ENCODE data around the gene PLCD3. TPM values are rescaled to one million over a fixed set of nuclear protein-coding genes. Genes with fewer than 3 reads are reported as not detected.

The PLCD3 gene, protein sequence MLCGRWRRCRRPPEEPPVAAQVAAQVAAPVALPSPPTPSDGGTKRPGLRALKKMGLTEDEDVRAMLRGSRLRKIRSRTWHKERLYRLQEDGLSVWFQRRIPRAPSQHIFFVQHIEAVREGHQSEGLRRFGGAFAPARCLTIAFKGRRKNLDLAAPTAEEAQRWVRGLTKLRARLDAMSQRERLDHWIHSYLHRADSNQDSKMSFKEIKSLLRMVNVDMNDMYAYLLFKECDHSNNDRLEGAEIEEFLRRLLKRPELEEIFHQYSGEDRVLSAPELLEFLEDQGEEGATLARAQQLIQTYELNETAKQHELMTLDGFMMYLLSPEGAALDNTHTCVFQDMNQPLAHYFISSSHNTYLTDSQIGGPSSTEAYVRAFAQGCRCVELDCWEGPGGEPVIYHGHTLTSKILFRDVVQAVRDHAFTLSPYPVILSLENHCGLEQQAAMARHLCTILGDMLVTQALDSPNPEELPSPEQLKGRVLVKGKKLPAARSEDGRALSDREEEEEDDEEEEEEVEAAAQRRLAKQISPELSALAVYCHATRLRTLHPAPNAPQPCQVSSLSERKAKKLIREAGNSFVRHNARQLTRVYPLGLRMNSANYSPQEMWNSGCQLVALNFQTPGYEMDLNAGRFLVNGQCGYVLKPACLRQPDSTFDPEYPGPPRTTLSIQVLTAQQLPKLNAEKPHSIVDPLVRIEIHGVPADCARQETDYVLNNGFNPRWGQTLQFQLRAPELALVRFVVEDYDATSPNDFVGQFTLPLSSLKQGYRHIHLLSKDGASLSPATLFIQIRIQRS
- 13.7 TPM for polyA plus RNA-seq
- long read RNA-seq, donor 1, full-length matches to known transcripts: 1 of 16 reads
- long read RNA-seq, donor 1, partial matches to known transcripts: 10 of 16 reads
- long read RNA-seq, donor 1, other reads (novel, unspliced or antisense): 5 of 16 reads
- long read RNA-seq, donor 2: 0 reads
- long read RNA-seq, donor 3: 0 reads
- long read RNA-seq, donor 4: 0 reads
- long read RNA-seq, donor 5, full-length matches to known transcripts: 2 of 2 reads
- long read RNA-seq, donor 5, partial matches to known transcripts: 0 of 2 reads
- long read RNA-seq, donor 5, other reads (novel, unspliced or antisense): 0 of 2 reads
- long read RNA-seq, donor 6: 0 reads
- long read RNA-seq, donor 7, full-length matches to known transcripts: 1 of 1 reads
- long read RNA-seq, donor 7, partial matches to known transcripts: 0 of 1 reads
- long read RNA-seq, donor 7, other reads (novel, unspliced or antisense): 0 of 1 reads
- long read RNA-seq, donor 8, full-length matches to known transcripts: 1 of 1 reads
- long read RNA-seq, donor 8, partial matches to known transcripts: 0 of 1 reads
- long read RNA-seq, donor 8, other reads (novel, unspliced or antisense): 0 of 1 reads
- long read RNA-seq, donor 9: 0 reads
- long read RNA-seq, donor 10: 0 reads
- long read RNA-seq, donor 11: 0 reads

DNA sequence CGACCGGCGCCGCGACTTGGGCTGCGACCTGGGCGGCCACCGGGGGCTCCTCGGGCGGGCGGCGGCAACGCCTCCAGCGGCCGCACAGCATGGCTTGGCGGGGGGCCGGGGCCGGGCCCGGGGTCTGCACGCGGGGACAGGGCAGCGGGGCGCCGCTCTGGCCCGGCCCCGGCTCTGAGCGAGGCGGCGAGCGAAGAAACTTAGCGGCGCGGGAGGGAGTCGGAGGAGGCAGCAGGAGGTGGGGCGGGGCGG lies at the start of gene PLCD3:
PLCD3 (minus strand) TSS at position 196 of the 252 bp plus-strand sequence; CDS start at position 91, 105 bp downstream.
- Histone ChIP-seq H3K4me3 (ENCODE audit: low read length) (peak within 1 kb of the TSS; percentile 93), H3K4me1 (ENCODE audit: control insufficient read depth, insufficient read depth, low read length) (peaks cover 56% of the 10 kb centered on the region), H3K9me3 (ENCODE audit: control insufficient read depth, low read depth, low read length) (peaks cover 8% of the 10 kb centered on the region), H3K27ac (ENCODE audit: low read length) (peak within 1 kb of the TSS; percentile 98), H3K27me3 (ENCODE audit: control insufficient read depth, insufficient read depth, low read length) (no peaks in the 10 kb centered on the region), H3K36me3 (ENCODE audit: control insufficient read depth, insufficient read depth, low read length) (no peaks in the 10 kb centered on the region)
- WGBS (ENCODE audit: insufficient coverage, low lambda C conversion rate): no CpG with 5 or more reads among the region's 36 CpGs
- no peak for DNase-seq

DNA sequence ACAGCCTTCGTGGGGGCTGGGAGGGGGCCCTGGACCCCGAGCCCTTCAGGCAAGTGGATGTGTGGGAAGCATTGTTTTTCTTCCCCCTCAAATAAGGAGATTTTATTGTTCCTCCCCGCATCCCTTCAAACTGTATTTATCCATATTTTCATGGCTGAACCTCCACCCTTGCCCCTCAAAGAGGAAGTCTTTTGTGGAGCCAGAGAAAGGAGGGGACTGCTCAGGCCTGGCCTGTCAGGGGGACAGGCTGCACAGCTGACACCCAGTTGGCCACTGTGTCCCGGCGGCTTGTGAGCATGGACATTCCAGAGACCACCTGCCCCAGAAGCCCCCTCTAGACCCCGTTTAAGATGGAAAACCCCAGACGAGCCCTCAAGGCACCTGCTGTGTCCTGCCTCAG lies 45.2 kb upstream of the PLCD3 start:
- H3K4me1 ChIP-seq (ENCODE audit: control insufficient read depth, insufficient read depth, low read length): peaks cover 29% of the 10 kb centered on the region
- no peak overlapping the region for H3K27ac ChIP-seq (ENCODE audit: low read length)
- no peak for DNase-seq
- no peaks in the 10 kb centered on the region for H3K27me3 ChIP-seq (ENCODE audit: control insufficient read depth, insufficient read depth, low read length)
- no peaks in the 10 kb centered on the region for H3K9me3 ChIP-seq (ENCODE audit: control insufficient read depth, low read depth, low read length)
- WGBS (ENCODE audit: insufficient coverage, low lambda C conversion rate): no CpG with 5 or more reads among the region's 7 CpGs
- no peak overlapping the region for H3K4me3 ChIP-seq (ENCODE audit: low read length)
- H3K36me3 ChIP-seq (ENCODE audit: control insufficient read depth, insufficient read depth, low read length): no peaks in the 10 kb centered on the region

DNA sequence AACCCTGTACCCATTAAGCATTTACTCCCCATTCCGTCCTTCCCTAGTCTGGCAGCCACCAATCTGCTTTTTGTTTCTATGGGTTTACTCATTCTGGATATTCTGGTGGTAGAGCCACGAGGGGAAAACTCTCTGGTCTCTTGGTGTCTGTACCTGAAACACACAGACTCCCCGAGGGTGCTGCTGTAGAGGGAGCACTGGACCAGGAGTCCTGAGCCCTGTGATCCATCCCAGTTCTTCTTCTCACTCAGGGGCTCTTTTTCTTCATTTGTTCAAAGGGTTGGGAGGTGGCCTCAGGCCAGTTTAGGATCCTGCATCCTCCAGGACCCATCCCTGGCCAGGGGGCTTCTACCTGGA lies 43.4 kb upstream of the PLCD3 start:
- Histone ChIP-seq H3K4me1 (ENCODE audit: control insufficient read depth, insufficient read depth, low read length) (peaks cover 44% of the 10 kb centered on the region), H3K9me3 (ENCODE audit: control insufficient read depth, low read depth, low read length) (no peaks in the 10 kb centered on the region), H3K4me3 (ENCODE audit: low read length) (no peak overlapping the region), H3K27ac (ENCODE audit: low read length) (peak overlapping the region; percentile 47), H3K27me3 (ENCODE audit: control insufficient read depth, insufficient read depth, low read length) (no peaks in the 10 kb centered on the region), H3K36me3 (ENCODE audit: control insufficient read depth, insufficient read depth, low read length) (no peaks in the 10 kb centered on the region)
- no peak for DNase-seq
- 100% methylated on average over 1 of the region's 3 CpGs for WGBS (ENCODE audit: insufficient coverage, low lambda C conversion rate)

DNA sequence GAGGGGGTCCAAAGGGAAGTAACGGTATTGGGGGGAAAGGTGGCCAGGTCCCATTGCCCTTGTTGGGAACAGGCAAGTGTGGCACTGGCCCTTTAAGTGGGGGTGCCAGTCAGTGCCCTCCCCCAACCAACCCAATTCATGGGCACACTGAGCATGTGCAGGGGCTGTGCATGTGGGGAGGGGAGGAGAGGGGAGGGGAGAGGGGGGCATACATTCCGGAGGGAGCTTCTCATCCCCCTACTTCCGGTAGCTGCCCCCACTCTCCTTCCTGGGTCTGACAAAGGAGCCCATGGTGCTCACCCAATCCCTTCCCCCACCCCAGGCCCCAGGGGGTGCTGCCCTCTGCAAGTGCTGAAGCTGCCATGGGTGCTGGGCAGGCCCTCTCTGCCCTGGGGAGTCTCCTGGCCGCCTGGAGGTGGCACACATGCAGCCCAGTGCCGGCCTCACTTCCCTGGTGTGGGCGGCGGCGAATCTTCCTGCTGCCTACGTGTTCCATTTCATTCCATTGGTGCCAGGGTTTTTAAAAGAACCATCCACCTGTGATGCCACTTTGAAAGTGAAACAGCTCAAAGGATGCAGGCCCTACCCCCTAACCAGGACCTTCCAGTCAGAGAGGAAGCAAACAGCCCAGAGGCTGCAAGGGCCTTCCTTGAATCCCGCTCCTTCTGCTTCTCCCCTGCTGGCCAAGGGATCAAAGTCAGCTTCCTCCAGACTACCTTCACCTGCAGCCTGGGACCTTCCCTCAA lies 40.4 kb upstream of the PLCD3 start:
- Histone ChIP-seq H3K4me1 (ENCODE audit: control insufficient read depth, insufficient read depth, low read length) (peaks cover 57% of the 10 kb centered on the region), H3K27me3 (ENCODE audit: control insufficient read depth, insufficient read depth, low read length) (no peaks in the 10 kb centered on the region), H3K36me3 (ENCODE audit: control insufficient read depth, insufficient read depth, low read length) (peaks cover 12% of the 10 kb centered on the region), H3K27ac (ENCODE audit: low read length) (peak overlapping the region; percentile 98), H3K4me3 (ENCODE audit: low read length) (peak overlapping the region; percentile 11), H3K9me3 (ENCODE audit: control insufficient read depth, low read depth, low read length) (no peaks in the 10 kb centered on the region)
- DNase-seq: peak; percentile 61 to 82
- no CpG with 5 or more reads among the region's 10 CpGs for WGBS (ENCODE audit: insufficient coverage, low lambda C conversion rate)

DNA sequence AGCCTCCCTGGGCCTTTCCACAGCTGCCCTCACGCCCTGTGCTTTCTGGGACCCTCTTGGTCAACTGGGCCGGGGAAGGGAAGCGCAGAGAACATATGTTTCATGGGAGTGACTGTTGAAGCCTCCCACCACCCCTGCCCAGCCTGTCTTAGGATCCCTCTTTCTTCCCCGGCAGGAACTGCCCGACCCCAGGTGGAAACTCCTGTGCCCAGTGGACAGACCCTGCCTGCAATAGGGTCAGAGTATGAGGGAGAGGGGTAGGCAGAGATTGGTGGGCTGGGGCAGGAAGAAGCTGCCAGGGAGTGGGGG lies 39.9 kb upstream of the PLCD3 start:
- Histone ChIP-seq H3K27ac (ENCODE audit: low read length) (peak overlapping the region; percentile 98), H3K36me3 (ENCODE audit: control insufficient read depth, insufficient read depth, low read length) (peaks cover 12% of the 10 kb centered on the region), H3K27me3 (ENCODE audit: control insufficient read depth, insufficient read depth, low read length) (no peaks in the 10 kb centered on the region), H3K9me3 (ENCODE audit: control insufficient read depth, low read depth, low read length) (no peaks in the 10 kb centered on the region), H3K4me1 (ENCODE audit: control insufficient read depth, insufficient read depth, low read length) (peaks cover 57% of the 10 kb centered on the region), H3K4me3 (ENCODE audit: low read length) (peak overlapping the region; percentile 11)
- DNase-seq: no peak
- WGBS (ENCODE audit: insufficient coverage, low lambda C conversion rate): no CpG with 5 or more reads among the region's 5 CpGs

DNA sequence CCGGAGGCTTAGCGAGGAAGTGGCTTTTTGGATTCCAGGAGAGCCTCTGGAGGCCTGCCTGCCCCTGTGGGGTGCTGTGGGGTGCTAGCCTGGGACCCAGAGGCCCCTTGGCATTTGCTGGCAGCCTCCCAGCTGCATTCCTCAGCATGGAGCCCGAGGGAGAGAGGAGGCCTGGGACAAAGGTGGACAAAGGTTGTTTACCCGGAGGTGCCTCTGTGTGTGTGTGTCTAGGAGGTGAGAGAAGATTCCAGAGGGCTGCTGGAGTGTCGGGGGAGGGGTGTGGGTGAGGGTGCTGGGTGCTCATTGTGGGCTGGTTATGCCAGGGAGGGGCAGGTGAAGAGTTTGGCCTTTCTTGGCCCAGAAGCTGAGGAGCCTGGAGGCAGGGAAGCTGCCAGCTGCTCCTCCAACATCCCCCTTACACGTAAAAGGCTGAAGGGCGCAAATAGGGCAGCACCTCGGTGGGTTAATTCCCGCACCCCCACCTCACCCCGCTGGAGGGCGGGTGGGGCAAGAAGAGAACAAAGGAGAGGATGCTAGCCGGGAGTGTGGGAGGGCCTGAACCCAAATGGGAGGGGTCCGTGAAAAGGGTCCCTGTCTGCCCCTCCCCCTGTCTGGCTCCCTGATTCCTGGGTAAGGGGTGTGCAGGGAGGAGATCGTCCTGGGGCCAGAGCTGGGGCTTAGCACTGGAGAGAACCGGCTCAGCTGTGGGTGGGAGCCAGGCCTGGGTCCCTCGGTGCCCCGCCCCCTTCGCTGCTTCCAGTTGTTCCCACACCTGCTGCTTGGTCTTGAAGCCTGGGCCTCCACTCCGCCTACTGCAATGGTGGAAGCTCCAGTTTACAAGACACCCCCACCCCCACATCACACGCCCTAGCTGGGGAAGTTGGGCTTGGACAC lies 39.3 kb upstream of the PLCD3 start:
- peak overlapping the region; percentile 11 for H3K4me3 ChIP-seq (ENCODE audit: low read length)
- H3K36me3 ChIP-seq (ENCODE audit: control insufficient read depth, insufficient read depth, low read length): peaks cover 12% of the 10 kb centered on the region
- H3K4me1 ChIP-seq (ENCODE audit: control insufficient read depth, insufficient read depth, low read length): peaks cover 57% of the 10 kb centered on the region
- no peaks in the 10 kb centered on the region for H3K9me3 ChIP-seq (ENCODE audit: control insufficient read depth, low read depth, low read length)
- peak overlapping the region; percentile 98 for H3K27ac ChIP-seq (ENCODE audit: low read length)
- no CpG with 5 or more reads among the region's 20 CpGs for WGBS (ENCODE audit: insufficient coverage, low lambda C conversion rate)
- DNase-seq: peak; percentile 89 to 96
- H3K27me3 ChIP-seq (ENCODE audit: control insufficient read depth, insufficient read depth, low read length): no peaks in the 10 kb centered on the region

DNA sequence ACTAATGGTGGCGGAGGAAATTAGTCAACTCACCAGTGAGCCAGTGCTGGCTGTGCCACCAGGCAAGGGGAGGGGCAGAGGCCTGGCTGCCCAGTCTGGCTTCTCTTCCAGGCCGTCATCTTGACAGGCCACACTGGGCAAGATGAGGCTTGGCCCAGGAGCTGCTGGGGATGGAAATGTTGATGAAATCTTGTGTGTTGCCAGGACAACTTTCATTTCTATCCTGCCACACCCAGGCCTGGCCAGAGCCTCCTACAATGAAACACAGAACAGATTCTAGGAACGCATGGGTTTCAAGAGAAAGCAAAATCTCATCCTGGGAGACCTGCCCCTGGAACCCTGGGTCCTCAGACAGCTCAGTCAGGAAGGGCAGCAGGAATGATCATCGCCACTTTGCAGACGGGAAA lies 38.6 kb upstream of the PLCD3 start:
- Histone ChIP-seq H3K27me3 (ENCODE audit: control insufficient read depth, insufficient read depth, low read length) (no peaks in the 10 kb centered on the region), H3K36me3 (ENCODE audit: control insufficient read depth, insufficient read depth, low read length) (peaks cover 12% of the 10 kb centered on the region), H3K4me1 (ENCODE audit: control insufficient read depth, insufficient read depth, low read length) (peaks cover 55% of the 10 kb centered on the region), H3K27ac (ENCODE audit: low read length) (peak overlapping the region; percentile 98), H3K9me3 (ENCODE audit: control insufficient read depth, low read depth, low read length) (no peaks in the 10 kb centered on the region), H3K4me3 (ENCODE audit: low read length) (no peak overlapping the region)
- WGBS (ENCODE audit: insufficient coverage, low lambda C conversion rate): no CpG with 5 or more reads among the region's 5 CpGs
- DNase-seq: peak in 1 of 2 donors; percentile 62

DNA sequence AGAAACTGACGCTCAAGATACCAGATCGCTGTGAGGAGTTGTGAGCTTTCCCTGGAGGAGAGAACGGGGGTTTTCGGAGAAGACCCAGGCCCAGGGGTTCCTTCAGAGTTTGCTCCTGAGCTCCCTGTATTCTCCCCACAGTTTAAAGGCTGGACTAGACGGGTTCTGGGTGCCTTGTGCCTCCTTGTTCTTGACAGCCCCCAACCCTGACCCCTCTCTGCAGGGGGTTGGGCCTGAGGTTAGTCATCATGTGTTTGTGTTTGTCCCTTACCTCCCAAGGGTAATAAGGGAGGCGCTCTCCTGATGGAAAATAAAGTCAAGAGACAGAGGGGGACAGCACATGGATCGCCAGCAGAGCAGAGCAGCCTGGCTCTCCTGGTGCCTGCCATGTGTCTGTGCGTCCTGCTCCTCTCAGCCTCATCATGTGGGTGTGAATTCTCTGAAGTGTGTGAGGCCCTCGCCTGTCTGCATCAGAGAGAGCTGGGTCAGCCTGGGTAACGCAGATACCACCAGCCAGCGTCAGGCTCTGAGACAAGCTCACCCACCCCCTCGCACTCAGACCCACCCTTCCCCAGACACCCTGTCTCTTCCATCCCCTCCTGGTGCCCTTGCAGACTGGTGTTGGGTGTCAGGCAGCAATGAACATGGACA lies 38.1 kb upstream of the PLCD3 start:
- H3K36me3 ChIP-seq (ENCODE audit: control insufficient read depth, insufficient read depth, low read length): peaks cover 12% of the 10 kb centered on the region
- WGBS (ENCODE audit: insufficient coverage, low lambda C conversion rate): no CpG with 5 or more reads among the region's 12 CpGs
- no peaks in the 10 kb centered on the region for H3K9me3 ChIP-seq (ENCODE audit: control insufficient read depth, low read depth, low read length)
- DNase-seq: no peak
- peaks cover 49% of the 10 kb centered on the region for H3K4me1 ChIP-seq (ENCODE audit: control insufficient read depth, insufficient read depth, low read length)
- no peak overlapping the region for H3K4me3 ChIP-seq (ENCODE audit: low read length)
- peak overlapping the region; percentile 98 for H3K27ac ChIP-seq (ENCODE audit: low read length)
- H3K27me3 ChIP-seq (ENCODE audit: control insufficient read depth, insufficient read depth, low read length): no peaks in the 10 kb centered on the region
